CD4-positive, alpha-beta T cell treated with Interleukin-15 for 4 hours (primary cell): ENCODE data around the gene CLTB.

Experiments
- DNase-seq: peaks from one replicate; pipeline ENCODE4 v3.0.0-alpha.2; 2020; ENCODE audit warnings: low spot score

Gene CLTB

DNA sequence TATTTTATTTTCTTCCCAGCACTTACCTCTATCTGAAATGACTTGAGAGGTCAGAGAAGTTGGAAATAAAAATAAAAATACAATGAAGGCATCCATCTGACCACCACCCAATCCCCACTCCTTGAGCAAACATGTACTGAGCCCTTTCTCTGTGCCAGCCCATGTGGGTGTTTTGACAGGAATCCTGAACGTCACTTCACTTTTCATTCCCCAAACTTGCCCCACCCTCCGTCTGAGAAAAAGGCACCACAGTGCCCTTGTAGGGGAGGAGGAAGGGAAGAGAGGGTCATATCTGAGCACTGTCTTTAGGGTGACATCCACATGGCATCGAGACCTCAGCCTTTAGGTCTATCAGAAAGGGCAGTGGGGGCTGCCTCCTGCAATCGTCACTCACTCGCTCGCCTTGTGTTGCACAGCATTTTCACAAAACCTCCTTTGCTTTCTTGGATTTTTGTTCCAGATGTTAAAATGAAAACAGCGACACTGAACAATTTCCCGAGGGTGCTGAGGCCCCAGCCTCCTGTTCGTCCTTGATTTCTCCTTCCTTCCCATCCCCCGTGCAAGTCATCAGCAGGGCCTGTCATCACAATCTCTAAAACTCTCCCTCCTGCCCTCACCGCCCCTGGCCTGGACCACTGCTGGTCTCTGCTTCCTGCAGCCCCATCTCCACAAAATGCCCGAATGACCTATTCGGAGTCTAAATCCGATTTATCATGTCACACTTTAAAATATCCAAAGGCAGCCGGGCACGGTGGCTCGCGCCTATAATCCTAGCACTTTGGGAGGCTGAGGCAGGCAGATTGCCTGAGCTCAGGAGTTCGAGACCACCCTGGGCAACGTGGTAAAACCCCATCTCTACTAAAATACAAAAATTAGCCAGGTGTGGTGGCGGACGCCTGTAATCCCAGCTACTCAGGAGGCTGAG, 14.8 kb downstream of the CLTB start:
- no peak for DNase-seq

DNA sequence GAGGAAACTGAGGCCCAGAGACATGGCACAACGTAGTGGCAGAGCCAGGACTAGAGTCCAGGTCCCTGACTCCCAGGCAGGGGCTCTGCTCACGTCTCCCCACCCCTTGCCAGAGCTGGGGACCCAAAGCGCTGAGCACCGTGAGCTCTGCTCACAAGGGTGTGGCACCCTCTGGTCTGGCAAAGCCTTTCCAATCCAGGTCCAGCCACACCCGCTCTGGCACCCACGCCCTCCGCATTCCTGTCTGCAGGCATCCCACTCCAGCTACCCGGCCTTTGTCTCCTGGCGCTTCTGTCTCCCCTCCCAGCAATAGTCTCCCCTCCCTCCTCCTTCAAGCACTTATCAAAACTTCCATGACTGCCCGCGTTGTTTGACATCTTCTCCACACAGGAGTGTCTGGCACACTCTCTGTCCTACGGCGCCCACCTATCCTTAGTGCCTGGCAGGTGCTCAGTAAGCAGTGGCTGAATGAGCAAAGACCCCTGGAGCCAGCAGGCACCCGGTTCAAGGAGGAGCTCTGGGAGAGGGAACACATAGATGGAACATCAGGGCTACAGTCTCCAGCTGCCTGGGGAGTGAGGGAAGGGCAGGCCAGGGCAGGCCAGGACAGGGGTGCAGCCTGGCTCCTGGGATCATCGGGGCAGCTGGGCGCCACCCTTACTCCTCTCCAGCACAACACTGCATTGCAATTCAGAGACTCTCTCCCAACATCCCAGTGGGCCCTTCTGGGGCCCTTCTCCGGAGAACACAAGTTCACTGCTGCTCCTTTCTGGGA, 15.8 kb downstream of the CLTB start:
- no peak for DNase-seq

DNA sequence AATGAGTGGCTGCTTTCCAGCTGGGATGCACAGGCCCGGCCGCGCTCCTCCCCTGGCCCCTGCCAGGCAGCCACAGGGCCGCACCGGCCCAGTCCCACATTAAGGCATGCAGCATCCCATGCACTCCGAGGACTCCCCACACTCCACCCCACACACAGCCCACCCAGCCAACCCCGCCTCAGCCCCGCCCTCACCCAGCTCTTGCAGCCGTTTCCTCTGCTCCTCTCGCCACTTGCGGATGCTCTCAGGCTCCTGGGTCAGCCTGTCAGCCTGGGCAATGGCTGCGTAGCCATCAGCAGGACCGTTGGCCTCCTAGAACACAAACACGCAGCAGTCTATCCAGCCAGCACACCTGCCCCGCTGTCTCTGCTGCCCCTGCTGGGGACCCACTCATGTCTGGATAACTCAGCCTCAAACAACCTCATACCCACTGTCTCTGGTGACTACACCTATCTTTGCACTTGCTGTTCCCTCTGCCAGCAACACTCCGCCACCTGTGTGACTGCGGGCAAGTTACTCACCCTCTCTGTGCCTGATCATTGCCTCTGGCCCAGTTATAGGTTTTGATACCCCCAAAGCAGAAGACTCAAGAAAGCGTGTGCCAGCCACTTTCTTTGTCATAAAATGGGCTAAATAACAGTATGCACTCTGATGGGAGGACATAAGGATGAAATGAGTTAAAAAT, 18.5 kb downstream of the CLTB start:
- no peak for DNase-seq

DNA sequence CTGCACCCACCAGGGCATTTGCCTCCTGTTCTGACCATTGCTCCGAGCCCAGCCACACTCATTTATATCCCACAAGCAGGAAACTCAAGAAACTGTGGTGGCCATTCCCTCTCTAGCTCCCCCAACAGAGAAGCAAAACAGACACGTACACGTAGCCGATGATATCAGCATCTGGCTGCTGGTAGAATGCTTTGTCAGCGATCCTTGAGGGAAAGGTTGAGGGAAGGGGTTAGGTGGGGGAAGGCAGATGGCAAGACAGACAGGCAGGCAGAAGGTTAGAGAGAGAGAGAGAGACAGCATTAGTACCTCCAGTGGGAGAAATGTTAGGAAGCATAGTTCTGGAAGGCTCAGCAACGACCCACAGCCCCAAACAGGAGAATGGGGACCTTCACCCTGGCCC, 20.0 kb downstream of the CLTB start:
- DNase-seq, result no peak

DNA sequence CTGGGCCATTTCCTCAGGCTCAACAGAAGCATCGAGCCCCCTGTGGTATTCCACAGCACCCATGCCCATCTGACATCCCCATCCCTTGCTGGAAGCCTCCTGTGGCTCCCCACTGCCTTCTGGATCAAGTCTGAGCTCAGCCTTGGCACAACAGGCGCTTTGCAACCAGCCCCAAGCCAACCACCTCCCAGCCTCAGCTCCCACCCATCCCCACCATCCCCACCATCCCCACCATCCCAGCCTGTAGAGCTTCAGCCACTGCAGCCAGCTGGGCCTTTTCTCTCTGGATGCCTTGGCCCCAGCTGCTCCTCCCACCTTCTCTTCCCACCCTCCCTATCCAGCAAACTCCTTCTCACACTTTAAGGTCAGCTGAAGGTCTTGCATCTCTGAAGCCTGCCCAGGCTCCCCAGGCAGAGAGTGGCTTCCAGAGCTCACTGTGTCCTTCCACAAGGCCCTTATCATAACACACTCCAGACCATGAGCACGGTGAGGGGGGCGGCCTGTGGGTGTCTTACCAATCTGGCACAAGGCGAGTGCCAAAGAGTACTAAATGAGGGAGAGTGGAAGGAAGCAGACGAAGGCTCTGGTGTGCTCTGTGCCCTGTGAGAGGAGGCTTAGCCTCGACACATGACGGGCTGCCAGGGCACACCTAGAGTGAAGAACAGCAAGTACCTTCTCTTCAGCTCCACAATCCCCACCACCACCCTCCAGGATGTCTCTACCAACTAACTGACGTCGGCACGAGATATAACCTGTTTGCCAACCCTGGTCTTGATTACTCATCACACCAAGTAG, 21.3 kb downstream of the CLTB start:
- DNase-seq, result no peak

DNA sequence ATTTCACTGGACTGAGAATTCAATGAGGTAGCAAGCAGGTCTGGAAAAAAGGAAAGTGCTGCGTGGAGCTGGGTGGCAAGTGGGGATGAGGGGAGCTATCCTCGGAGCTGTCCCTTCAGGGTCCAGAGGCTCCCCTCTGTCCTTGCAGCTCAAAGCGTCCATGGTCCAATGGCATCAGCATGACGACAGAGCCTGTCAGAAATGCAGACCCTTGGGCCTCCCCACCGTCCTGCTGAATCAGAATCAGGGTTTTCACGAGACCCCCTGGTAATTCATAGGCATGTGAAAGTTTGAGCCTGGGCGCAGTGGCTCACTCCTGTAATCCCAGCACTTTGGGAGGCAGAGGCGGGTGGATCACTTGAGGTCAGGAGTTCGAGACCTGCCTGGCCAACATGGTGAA, 22.2 kb downstream of the CLTB start:
- DNase-seq, result no peak

DNA sequence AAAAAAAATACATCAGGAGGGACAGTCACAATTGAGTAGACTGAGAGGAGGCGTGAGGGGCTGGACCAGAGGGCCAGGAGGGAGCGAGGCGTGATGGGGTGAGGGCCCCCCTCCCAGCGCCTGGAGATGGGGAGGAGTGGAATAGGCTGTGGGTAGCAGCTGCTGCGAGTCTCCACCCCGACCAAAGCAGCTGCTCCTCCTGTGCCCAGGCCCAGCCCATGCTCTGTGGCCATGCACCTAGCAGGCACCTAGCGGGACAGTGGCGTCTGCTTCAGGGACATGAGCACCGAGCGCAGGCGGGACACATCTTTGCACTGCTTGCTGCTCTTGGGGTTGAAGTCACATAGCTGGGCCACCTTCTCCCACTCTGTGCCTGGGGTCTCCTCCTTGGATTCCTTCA, 23.8 kb downstream of the CLTB start:
- no peak for DNase-seq

DNA sequence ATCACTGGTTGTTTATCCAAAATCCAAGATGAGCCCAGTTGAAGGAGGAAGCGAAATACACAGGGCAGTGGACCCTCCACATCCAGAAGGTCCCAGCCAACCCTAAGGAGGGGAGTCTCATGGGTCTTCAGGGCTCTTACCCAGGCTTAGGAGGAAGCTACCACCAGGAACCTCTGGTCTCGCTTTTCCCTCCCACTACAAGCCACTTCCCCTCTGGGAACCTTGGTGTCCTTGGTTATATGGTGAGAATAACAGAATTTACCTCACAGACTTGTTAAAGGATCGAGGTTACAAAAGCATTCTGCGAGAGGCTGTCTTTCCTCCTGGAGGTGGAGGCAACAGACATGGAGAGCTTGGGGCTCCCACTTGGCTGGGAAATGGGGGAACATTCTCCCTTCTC, 24.3 kb downstream of the CLTB start:
- DNase-seq, result no peak

DNA sequence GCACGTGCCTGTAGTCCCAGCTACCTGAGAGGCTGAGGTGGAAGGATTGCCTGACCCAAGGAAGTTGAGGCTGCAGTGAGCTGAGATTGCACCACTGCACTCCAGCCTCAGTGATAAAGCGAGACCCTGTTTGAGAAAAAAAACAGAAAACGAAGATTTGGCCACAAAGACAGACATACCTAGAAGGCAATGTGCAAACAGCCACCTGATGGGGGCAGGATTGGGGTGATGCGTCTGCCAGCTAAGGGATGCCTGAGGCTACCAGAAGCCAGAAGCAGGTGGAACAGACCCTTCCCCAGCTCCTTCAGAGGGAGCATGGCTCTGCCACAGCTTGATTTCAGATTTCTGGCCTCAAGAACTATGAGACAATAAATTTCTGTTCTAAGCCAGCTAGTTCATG, 24.9 kb downstream of the CLTB start:
- no peak for DNase-seq

DNA sequence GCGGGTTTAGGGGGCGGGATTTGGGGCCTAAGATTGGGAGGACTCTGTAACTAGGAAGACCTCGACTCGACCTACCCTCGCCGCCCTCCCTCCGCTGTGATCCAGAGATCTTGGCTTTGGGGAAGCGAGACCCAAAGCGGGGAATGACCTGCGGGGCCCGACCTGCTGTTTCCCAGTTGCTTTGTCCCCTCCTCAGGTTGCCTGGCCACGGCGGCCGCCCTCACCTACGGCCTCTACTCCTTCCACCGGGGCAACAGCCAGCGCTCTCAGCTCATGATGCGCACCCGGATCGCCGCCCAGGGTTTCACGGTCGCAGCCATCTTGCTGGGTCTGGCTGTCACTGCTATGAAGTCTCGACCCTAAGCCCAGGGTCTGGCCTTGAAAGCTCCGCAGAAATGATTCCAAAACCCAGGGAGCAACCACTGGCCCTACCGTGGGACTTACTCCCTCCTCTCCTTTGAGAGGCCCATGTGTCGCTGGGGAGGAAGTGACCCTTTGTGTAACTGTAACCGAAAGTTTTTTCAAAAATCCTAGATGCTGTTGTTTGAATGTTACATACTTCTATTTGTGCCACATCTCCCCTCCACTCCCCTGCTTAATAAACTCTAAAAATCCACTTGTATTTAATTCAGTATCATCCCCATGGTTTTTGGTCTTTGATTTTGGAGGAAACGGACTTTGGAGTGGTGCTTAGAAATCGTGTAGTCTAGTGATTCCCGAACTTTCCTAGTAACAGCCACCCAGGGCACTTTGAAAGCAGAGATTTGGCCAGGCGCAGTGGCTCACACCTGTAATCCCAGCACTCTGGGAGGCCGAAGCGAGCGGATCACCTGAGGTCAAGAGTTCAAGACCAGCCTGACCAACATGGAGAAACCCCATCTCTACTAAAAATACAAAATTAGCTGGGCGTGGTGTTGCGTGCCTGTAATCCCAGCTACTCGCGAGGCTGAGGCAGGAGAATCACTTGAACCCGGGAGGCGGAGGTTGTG, 26.9 kb downstream of the CLTB start:
- no peak for DNase-seq

DNA sequence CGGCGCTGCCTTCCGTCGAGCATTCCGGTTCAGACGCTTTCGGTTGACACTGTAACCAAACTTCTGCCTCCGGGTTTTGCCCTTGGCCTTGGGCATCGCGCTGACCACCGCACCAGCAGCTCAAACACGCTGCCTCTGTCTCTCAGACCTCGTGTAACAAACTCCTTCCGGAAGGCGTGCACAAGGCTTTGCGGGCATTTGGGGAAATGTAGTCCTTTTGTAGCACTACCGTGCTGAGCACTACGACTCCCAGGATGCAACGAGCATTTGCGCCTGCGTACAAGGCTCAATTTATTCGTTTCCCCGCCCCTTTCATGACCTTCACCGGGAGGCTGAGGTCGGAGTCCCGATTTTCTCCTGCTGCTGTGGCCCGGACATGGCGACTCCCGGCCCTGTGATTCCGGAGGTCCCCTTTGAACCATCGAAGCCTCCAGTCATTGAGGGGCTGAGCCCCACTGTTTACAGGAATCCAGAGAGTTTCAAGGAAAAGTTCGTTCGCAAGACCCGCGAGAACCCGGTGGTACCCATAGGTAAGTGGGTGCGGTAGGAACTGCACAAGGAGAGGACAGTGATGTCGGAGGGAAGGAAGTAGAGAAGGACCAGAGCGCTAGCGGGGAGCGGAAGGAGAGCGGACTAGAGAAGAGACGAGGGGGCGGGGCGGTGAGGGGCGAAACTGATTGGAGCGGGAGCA, 27.8 kb downstream of the CLTB start, which contains the start of the genes HIGD2A and NOP16:
Gene HIGD2A, plus strand, starts transcription at position 308 of the 691 bp plus-strand sequence. Its CDS starts 69 bp downstream, at position 377.
Gene NOP16, minus strand, starts transcription at position 155 of the 691 bp plus-strand sequence. Its CDS starts 59 bp downstream, at position 96.
- DNase-seq, result peak; percentile 99

DNA sequence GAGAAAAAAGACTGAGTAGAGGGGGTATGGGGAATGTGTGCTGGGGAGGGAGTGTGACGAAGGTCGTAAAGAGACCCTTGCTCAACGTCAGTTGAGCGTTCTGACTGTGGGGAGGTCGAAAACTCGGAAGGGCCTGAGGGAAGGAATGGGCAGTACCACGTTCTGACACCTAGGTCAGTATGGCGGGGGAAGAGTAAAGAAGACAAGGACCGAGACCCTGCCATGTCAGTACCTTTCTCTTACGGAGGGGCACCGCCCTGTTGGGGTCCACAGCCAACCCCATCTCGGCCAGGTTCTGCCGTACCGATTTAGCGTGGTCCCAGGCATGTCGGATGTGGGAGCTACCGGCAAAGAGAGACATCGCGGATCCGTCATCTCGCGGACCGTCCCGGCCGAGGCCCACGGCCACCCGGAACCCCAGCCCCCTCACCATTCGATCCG, 28.3 kb downstream of the CLTB start:
- DNase-seq, result no peak

DNA sequence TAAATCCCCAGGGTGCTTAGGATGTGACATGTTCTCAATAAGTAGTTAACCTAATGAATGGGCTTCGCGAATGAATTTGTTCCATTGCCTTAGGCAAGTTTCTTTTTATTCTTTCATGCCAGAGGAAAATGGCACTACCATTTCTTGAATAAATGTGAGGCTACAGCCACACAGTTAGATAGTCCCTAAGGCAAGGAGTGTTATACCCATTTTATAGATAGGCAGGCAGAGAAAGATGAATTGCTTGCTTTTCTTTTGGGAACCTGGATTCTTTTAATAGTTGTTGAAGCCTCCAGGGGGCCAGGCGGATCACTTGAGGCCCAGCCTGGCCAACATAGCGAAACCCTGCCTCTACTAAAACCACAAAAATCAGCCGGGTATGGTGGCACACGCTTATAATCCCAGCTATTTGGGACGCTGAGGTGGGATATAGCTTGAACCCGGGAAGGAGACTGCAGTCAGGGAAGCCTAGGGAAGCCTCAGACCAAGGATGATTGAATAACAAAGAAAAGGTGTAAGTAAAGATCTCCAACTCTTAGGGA, 28.9 kb downstream of the CLTB start:
- DNase-seq, result no peak

DNA sequence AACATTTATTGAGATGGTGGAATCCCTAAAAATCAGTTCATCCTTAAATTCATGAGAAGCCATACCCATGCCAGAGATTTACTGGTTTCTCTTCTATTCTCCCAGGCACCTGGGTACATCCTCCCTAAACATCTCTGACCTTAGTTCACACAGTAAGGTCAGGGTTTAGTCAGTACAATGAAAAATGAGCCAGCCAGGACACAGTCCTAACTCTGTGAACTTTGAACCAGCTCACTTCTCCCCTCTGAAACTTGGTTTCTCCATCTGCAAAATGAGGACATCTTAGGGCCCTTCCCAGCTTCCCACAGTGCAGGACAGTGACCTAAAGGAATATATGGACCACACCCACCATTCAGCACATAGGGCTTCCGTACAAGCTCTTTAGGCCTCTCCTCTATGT, 29.8 kb downstream of the CLTB start:
- DNase-seq, result no peak

DNA sequence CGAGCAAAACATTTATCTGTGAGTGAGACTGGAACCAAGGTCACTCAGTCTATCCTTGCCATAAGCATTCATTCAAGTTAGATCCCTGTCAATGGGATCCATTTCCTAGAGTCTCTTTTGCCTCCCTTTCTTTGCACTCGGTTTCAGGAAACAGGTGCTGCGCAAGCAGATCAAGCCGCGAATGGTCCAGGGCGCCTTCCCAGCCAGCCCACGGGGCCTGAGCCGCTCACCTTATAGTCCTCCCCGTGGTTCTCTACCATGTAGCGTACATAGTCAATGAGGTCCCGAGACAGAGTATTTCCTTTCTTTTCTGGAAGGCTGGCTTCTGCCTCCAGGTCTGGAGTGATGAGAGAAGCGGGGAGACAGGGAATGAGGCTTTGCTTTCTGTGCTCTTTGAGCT, 31.3 kb downstream of the CLTB start:
- DNase-seq, result no peak

DNA sequence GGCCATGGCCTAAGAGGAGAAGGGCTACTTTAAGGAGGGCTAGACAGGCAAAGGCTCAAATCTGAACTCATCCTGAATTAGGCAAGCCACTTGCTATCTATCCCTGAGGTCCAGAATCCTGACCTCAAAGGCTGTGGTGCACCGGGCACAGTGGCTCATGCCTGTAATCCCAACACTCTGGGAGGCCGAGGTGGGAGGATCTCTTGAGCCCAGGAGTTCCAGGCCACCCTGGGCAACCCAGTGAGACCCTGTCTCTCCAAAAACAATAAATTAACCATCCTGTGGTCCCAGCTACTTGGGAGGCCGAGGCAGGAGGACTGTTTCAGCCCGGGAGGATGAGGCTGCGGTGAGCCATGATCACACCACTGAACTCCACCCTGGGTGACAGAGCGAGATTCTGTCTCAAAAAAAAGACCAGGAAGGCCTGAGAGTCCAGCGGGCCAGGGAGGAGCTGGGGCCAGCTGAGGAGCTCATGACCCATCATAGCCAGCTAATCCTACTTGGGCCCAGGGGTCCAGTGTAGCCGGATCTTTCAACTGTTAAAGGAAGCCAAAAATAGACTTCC, 31.9 kb downstream of the CLTB start:
- no peak for DNase-seq

DNA sequence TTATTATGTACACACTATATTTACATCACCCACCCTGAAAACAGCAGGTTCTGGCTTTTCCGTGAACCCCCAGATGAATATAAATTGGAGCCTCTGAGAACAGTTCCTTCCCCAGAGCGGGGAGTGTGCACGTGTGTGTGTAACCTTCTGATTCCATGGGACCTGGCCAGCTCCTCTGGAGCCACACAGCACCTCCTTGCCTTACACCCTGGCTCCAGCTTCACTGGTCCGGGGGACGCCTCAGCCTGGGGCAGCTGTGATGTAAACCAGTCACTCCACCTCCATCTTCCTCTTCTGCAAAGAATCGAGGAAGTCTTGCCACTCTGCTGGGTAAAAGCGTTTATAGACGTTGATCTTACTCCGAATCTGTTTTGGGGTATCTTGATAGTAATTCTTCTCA, 32.4 kb downstream of the CLTB start:
- DNase-seq, result no peak

DNA sequence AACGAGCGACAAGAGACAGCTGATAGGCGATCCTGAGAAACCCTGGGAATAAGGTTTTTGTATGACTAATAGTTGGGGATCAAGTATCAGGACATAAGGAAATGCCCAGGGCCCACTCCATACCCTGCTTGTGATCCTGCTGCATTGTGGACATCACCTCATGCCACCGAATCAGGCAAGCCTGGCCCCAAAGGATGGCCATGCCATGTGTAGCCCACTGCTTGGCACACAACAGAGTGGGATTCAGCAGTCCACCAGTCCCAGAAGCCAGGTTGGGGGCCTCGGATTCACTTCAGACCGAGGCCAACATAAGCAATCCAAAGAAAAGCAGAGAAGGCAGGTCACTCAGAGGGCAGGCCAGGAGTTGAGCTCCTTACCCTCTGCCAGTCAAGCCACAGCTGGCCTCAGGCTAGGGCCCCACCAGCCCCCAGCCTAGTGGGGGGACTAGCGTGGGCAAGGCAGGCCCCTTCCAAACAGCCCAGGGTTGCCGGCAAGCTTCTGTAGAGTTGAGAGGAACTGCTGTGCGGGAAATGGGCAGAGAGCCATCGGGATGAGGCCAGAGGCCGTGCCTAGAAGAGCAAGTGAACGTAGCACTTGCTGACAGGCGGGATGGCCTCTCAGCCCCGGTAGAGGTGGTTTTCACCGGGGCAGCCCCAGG, 33.0 kb downstream of the CLTB start:
- DNase-seq, result no peak

DNA sequence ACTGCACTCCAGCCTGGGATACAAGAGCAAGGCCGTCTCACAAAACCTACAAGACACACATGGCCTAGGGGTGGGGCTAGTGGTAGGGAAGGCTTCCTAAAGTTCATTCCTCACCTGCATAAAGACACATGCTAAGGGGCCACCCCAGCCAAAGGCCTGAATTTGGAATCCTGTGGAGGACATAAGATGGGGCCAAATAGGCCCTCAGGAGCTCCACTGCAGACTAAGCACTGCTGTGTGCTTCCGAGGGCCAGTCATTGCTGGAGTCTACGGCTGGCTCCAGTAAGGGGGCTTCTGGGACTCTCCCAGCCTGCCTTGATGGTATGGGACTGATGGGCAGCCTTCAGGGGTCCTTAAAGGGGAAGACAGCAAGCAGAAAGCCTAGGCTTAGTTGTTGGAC, 33.6 kb downstream of the CLTB start:
- no peak for DNase-seq
